Mucosa of descending colon (tissue), 3 donors: ENCODE results near the gene ACTL7B. TPM values are rescaled to one million over a fixed set of nuclear protein-coding genes. Genes with fewer than 3 reads are reported as not detected.

Source experiments
- ATAC-seq: fragments of 200-7000 bp; cut with Tn5 transposase; one replicate; pipeline ENCODE4 v1.9.1; 2020; ENCODE audit warnings: mild to moderate bottlenecking, moderate library complexity
- DNase-seq, 3 donors: peaks; one replicate each; pipeline ENCODE4 v3.0.0-alpha.2; 2020
- H3K36me3 ChIP-seq: fragments of 200-600 bp; one replicate; pipeline ENCODE4 v1.8.0; 2021; ENCODE audit warnings: low read depth, mild to moderate bottlenecking
- H3K4me1 ChIP-seq: fragments of 200-600 bp; one replicate; pipeline ENCODE4 v1.8.0; 2021; ENCODE audit warnings: low read depth, mild to moderate bottlenecking
- H3K4me3 ChIP-seq: fragments of 200-600 bp; one replicate; pipeline ENCODE4 v1.8.0; 2021; ENCODE audit warnings: mild to moderate bottlenecking
- H3K9me3 ChIP-seq: fragments of 200-600 bp; one replicate; pipeline ENCODE4 v1.8.0; 2021; ENCODE audit warnings: mild to moderate bottlenecking
- CTCF ChIP-seq: fragments of 200-600 bp; IDR thresholded peaks from one replicate; pipeline ENCODE4 v1.8.0; 2022; ENCODE audit warnings: antibody characterized with exemption, mild to moderate bottlenecking
- intact Hi-C, 2 donors: fragments of 100-400 bp; cut with DNase I in 1 of 2; cut with micrococcal nuclease in 1 of 2; formaldehyde crosslinking; loops; one replicate each; pipeline versions ENCODE4 v1.11.0 to v1.11.1; 2022; cut with DNase I, micrococcal nuclease
- total RNA-seq, 3 donors: library from RNA; stranded (reverse); fragmentation: NEBNext Ultra II Directional in 2 of 3; extraction: Animal tissue kit (Norgen Biotek cat#: 25700) in 2 of 3; gene quantifications; one replicate each; pipeline versions ENCODE4 v1.2.1 to v1.2.4, GENCODE V29; 2021 to 2023
- donor health status: DM: no; HTN: no; CAD: no; lungs with moderate emphysema.
- donor health status: DM: no; HTN: no; CAD: no.
- donor health status: DM: no; HTN: yes; CAD: no.

The ACTL7B gene
- total RNA-seq, 3 donors from 2014 or later = not detected

GRCh38 chr9:108860764-108861163 lies 5.0 kb upstream of the ACTL7B start:
- H3K4me3 ChIP-seq = no peak overlapping the region
- intact Hi-C loops = no loop called here
- H3K36me3 ChIP-seq = no peaks in the 10 kb centered on the region
- H3K9me3 ChIP-seq = no peaks in the 10 kb centered on the region
- H3K4me1 ChIP-seq = no peaks in the 10 kb centered on the region
- ATAC-seq (peak; percentile 51), DNase-seq (no peak)
- TF ChIP-seq CTCF = no peak

GRCh38 chr9:108860354-108860753 lies 4.6 kb upstream of the ACTL7B start:
- ATAC-seq = no peak
- Histone ChIP-seq H3K4me1 (no peaks in the 10 kb centered on the region), H3K4me3 (no peak overlapping the region), H3K36me3 (no peaks in the 10 kb centered on the region), H3K9me3 (no peaks in the 10 kb centered on the region)
- no peak for TF ChIP-seq CTCF
- no peak for DNase-seq
- intact Hi-C loops = no loop called here

GRCh38 chr9:108859459-108860114 lies 3.8 kb upstream of the ACTL7B start:
- ATAC-seq (no peak), DNase-seq (no peak)
- TF ChIP-seq CTCF = no peak
- H3K9me3 ChIP-seq = no peaks in the 10 kb centered on the region
- no peaks in the 10 kb centered on the region for H3K36me3 ChIP-seq
- no peak overlapping the region for H3K4me3 ChIP-seq
- no peaks in the 10 kb centered on the region for H3K4me1 ChIP-seq
- intact Hi-C loops = no loop called here

GRCh38 chr9:108857572-108857971 lies 1.8 kb upstream of the ACTL7B start:
- no peaks in the 10 kb centered on the region for H3K9me3 ChIP-seq
- H3K36me3 ChIP-seq = no peaks in the 10 kb centered on the region
- DNase-seq (no peak), ATAC-seq (no peak)
- intact Hi-C loops = no loop called here
- no peaks in the 10 kb centered on the region for H3K4me1 ChIP-seq
- no peak for TF ChIP-seq CTCF
- no peak overlapping the region for H3K4me3 ChIP-seq

GRCh38 chr9:108855529-108855886 lies 278 bp downstream of the ACTL7B start:
- TF ChIP-seq CTCF = no peak
- Histone ChIP-seq H3K4me1 (no peaks in the 10 kb centered on the region), H3K4me3 (no peak overlapping the region), H3K9me3 (no peaks in the 10 kb centered on the region), H3K36me3 (no peaks in the 10 kb centered on the region)
- ATAC-seq (no peak), DNase-seq (no peak)
- intact Hi-C loops = no loop called here
